HepG2 (cell line): Measurements from ENCODE around the gene CYTH1. TPM values are rescaled to one million over a fixed set of nuclear protein-coding genes. Genes with fewer than 3 reads are reported as not detected.

ENCODE experiments used
- ATAC-seq: fragments of 200-7000 bp; cut with Tn5 transposase; 3 replicates; pipeline ENCODE4 v1.9.1; 2020; ENCODE audit warnings: mild to moderate bottlenecking, moderate library complexity
- BruUV-seq: library from RNA; stranded (reverse); fragments of 400-500 nt; replicated peaks from 2 replicates; lab custom pipeline; 2021; lab: Mats Ljungman, UMichigan
- CTCF ChIA-PET: fragments of 300-600 bp; formaldehyde crosslinking; extraction: SDS; loops from one replicate; lab custom pipeline; 2021; ENCODE audit warnings: low total read pairs, inconsistent platforms, low intra/inter-chr PET ratio; lab: Yijun Ruan, JAX
- POLR2A ChIA-PET: fragments of 350-600 bp; sonication (Branson Sonifier 250); formaldehyde crosslinking; loops from one replicate; lab custom pipeline; 2020; ENCODE audit warnings: antibody characterized with exemption, inconsistent platforms; lab: Yijun Ruan, JAX
- DNase-seq: peaks from one replicate; pipeline ENCODE4 v3.0.0-alpha.2; 2015; ENCODE audit warnings: low spot score
- FAIRE-seq: peaks from 3 replicates; lab custom pipeline; 2011; peaks lifted over from hg19 to GRCh38; lab: Jason Lieb, UNC
- H2AFZ ChIP-seq: one replicate; pipeline ENCODE4 v1.6.1; 2011; ENCODE audit warnings: low read length, inconsistent platforms
- H3K27ac ChIP-seq: fragments of 300-600 bp; 3 replicates; pipeline ENCODE4 v1.8.0; 2011; ENCODE audit warnings: mixed run types, mild to moderate bottlenecking, mixed read lengths, low read length, inconsistent platforms; ENCODE audit not compliant: insufficient read depth; ENCODE audit errors: extremely low read length
- H3K27me3 ChIP-seq, 2 experiments: fragments of 200-600 bp in 1 of 2; 2 replicates in 1 of 2; 3 replicates in 1 of 2; pipeline versions ENCODE4 v1.6.0 to v1.8.0; 2011; ENCODE audit warnings: low read length in 2 of 2, mild to moderate bottlenecking in 2 of 2, moderate library complexity in 2 of 2, inconsistent platforms in 1 of 2; ENCODE audit not compliant: insufficient read depth in 2 of 2, control insufficient read depth in 1 of 2
- H3K36me3 ChIP-seq, 2 experiments: fragments of 200-600 bp in 1 of 2; replicated peaks in 1 of 2; 2 replicates in 1 of 2; 3 replicates in 1 of 2; pipeline versions ENCODE4 v1.5.1 to v1.8.0; 2011; ENCODE audit warnings: low read length in 2 of 2, inconsistent platforms in 1 of 2; ENCODE audit not compliant: insufficient read depth in 2 of 2, control insufficient read depth in 1 of 2
- H3K4me1 ChIP-seq: 2 replicates; pipeline ENCODE4 v1.5.1; 2012; ENCODE audit warnings: low read length, inconsistent platforms; ENCODE audit not compliant: insufficient read depth
- H3K4me2 ChIP-seq: 2 replicates; pipeline ENCODE4 v1.6.0; 2011; ENCODE audit warnings: low read depth, low read length, inconsistent platforms
- H3K4me3 ChIP-seq, 3 experiments: fragments of 200-600 bp in 1 of 3; sonication (generic), shearing (Covaris generic) in 1 of 3; replicated peaks in 1 of 3; 2 replicates each; pipeline ENCODE4 v1.5.1; 2011 to 2016; ENCODE audit warnings: low read length in 3 of 3, inconsistent platforms in 2 of 3, low read depth in 2 of 3, mild to moderate bottlenecking in 2 of 3, control low read depth in 1 of 3, mixed read lengths in 1 of 3; ENCODE audit not compliant: insufficient read depth in 1 of 3
- H3K79me2 ChIP-seq: one replicate; pipeline ENCODE4 v1.6.1; 2011; ENCODE audit warnings: low read length, inconsistent platforms; ENCODE audit not compliant: insufficient read depth
- H3K9ac ChIP-seq: 2 replicates; pipeline ENCODE4 v1.6.0; 2011; ENCODE audit warnings: mild to moderate bottlenecking, low read depth, low read length, inconsistent platforms; ENCODE audit not compliant: insufficient read depth
- H3K9me3 ChIP-seq: 2 replicates; pipeline ENCODE4 v1.5.1; 2012; ENCODE audit warnings: mild to moderate bottlenecking, low read length
- H4K20me1 ChIP-seq: 2 replicates; pipeline ENCODE4 v1.6.0; 2011; ENCODE audit warnings: inconsistent platforms, mild to moderate bottlenecking, low read length, moderate library complexity; ENCODE audit not compliant: insufficient read depth
- GPN1 ChIP-seq: sonication (generic); formaldehyde crosslinking; IDR thresholded peaks from 2 replicates; pipeline ENCODE4 v1.5.1; 2020; ENCODE audit warnings: missing genetic modification reagents, borderline replicate concordance
- HNF1B ChIP-seq: sonication (generic); formaldehyde crosslinking; IDR thresholded peaks from 2 replicates; pipeline ENCODE4 v1.5.1; 2020; ENCODE audit warnings: mild to moderate bottlenecking, moderate library complexity, missing genetic modification reagents
- MLX ChIP-seq: IDR thresholded peaks from 2 replicates; pipeline ENCODE4 v1.6.1; 2016
- MNT ChIP-seq: fragments of 450-650 bp; IDR thresholded peaks from 2 replicates; pipeline ENCODE4 v1.6.1; 2016
- ZNF281 ChIP-seq: sonication (generic); formaldehyde crosslinking; IDR thresholded peaks from 2 replicates; pipeline ENCODE4 v1.4.0; 2020; ENCODE audit warnings: missing genetic modification reagents, borderline replicate concordance
- ZNF318 ChIP-seq: sonication (generic); formaldehyde crosslinking; IDR thresholded peaks from 2 replicates; pipeline ENCODE4 v1.4.0; 2020; ENCODE audit warnings: mild to moderate bottlenecking, missing genetic modification reagents
- WGBS: methylation state at CpG from one replicate; pipeline ENCODE4 v1.1.6; 2017; ENCODE audit warnings: low lambda C conversion rate; 5-methylcytosine and 5-hydroxymethylcytosine counted together
- in situ Hi-C: cut with HindIII; loops from 2 replicates; pipeline ENCODE4 v1.10.0; 2017; ENCODE audit warnings: low pct_unique_long_range_greater_than_20kb; ENCODE audit not compliant: extremely low pct_ligation_motif_present
- intact Hi-C: fragments of 100-400 bp; cut with micrococcal nuclease; formaldehyde crosslinking; loops from one replicate; pipeline ENCODE4 v1.10.0; 2022; ENCODE audit not compliant: unreplicated experiment
- polyA plus RNA-seq, 8 experiments: library from polyadenylated mRNA; depleted of rRNA in 3 of 8; stranded (reverse) in 7 of 8; unstranded in 1 of 8; fragments of >200 nt; fragmentation: Illumina TruSeq in 4 of 8; extraction: Trizol in 4 of 8; gene quantifications; 2 replicates each; pipeline versions ENCODE4 v1.2.1 to v1.2.3, GENCODE V29; 2011 to 2016; ENCODE audit warnings: low read depth in 4 of 8, missing spikeins in 1 of 8, mixed read lengths in 1 of 8; ENCODE audit not compliant: insufficient read depth in 1 of 8
- total RNA-seq, 5 experiments: library from RNA; depleted of rRNA; stranded (reverse); fragments of >200 nt; fragmentation: Illumina TruSeq; extraction: Trizol; gene quantifications; 2 replicates each; pipeline ENCODE4 v1.2.3, GENCODE V29; 2016; ENCODE audit warnings: low read depth in 1 of 5

CYTH1 gene
- total and polyA plus RNA-seq, 2 of the 13 experiments (the other 11 are each of a cell fraction or from before 2014, with no cell fraction given): 20.1 to 48.9 TPM

GRCh38 chr17:78797691-78798585 is 15.9 kb upstream of the CYTH1 start:
- peaks cover 57 to 73% of the 10 kb centered on the region in 2 experiments for H3K36me3 ChIP-seq
- in situ Hi-C loops: no loop called here
- TF ChIP-seq MLX (no peak), HNF1B (no peak), MNT (peak; percentile 49; the same call in 1 of the 2 replicates), GPN1 (CRISPR knock-in tag) (no peak), ZNF318 (CRISPR knock-in tag) (0 out of 2 replicates have a peak, but pooled peaks have one; percentile 23), ZNF281 (CRISPR knock-in tag) (no peak)

More at GRCh38 chr17:78797691-78798585, 15.9 kb upstream of the CYTH1 start:
- H3K9me3 ChIP-seq: no peaks in the 10 kb centered on the region
- WGBS: 95% methylated on average over 27 of the region's 28 CpGs
- no peak overlapping the region for H3K9ac ChIP-seq
- ChIA-PET CTCF (no interaction called here), POLR2A (no interaction called here)
- H3K4me2 ChIP-seq: no peak overlapping the region
- H3K4me3 ChIP-seq: no peak overlapping the region
- no peaks in the 10 kb centered on the region for H3K79me2 ChIP-seq
- no peaks in the 10 kb centered on the region for H3K4me1 ChIP-seq
- no peak overlapping the region for H2AFZ ChIP-seq
- ATAC-seq (no peak), DNase-seq (no peak), FAIRE-seq (no peak)
- no peaks in the 10 kb centered on the region for H3K27me3 ChIP-seq
- no TSS peak for BruUV-seq
- H3K27ac ChIP-seq: no peak overlapping the region
- H4K20me1 ChIP-seq: no peaks in the 10 kb centered on the region
- intact Hi-C loops: loop anchor here (10.0 kb wide), 1 partner anchor 303 kb away; no protein-coding TSS in a partner anchor
